Measurements from ENCODE around the gene TXNDC11.

TXNDC11 gene

GRCh38 chr16:11677959-11678881, 64.4 kb downstream of the TXNDC11 start:
- in situ Hi-C loops (cut with HindIII; ENCODE audit: low sequenced_read_pairs) = loop anchor here (25.0 kb wide), 1 partner anchor 266 kb away; no protein-coding TSS in a partner anchor

- in situ Hi-C loops (cut with HindIII; ENCODE audit: low sequenced_read_pairs) = loop anchor here (25.0 kb wide), 1 partner anchor 265 kb away; no protein-coding TSS in a partner anchor
Measured at GRCh38 chr16:11677451-11677951, 65.2 kb downstream of the TXNDC11 start.

DNA sequence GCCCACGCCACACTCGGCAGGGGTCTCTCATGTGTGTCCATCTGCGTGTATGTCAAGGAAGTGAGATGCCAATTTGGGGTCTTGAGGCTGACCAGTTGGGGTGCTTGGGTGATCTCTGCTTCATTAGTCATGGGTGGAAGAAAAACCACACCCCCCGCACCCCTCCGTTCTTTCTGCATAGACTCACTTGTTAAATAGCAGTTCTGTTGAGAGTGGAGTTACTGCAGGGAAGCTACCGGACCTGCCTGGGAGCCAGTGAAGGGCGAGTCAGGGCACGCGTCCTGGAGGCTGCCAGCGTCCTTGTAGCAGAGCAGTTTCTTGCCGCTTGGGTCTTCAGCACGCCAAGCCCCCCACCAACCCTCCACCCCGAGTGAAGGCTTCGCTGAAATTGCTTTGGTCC, 65.9 kb downstream of the TXNDC11 start:
- in situ Hi-C loops (cut with HindIII; ENCODE audit: low sequenced_read_pairs) = loop anchor here (25.0 kb wide), 1 partner anchor 264 kb away; no protein-coding TSS in a partner anchor

DNA sequence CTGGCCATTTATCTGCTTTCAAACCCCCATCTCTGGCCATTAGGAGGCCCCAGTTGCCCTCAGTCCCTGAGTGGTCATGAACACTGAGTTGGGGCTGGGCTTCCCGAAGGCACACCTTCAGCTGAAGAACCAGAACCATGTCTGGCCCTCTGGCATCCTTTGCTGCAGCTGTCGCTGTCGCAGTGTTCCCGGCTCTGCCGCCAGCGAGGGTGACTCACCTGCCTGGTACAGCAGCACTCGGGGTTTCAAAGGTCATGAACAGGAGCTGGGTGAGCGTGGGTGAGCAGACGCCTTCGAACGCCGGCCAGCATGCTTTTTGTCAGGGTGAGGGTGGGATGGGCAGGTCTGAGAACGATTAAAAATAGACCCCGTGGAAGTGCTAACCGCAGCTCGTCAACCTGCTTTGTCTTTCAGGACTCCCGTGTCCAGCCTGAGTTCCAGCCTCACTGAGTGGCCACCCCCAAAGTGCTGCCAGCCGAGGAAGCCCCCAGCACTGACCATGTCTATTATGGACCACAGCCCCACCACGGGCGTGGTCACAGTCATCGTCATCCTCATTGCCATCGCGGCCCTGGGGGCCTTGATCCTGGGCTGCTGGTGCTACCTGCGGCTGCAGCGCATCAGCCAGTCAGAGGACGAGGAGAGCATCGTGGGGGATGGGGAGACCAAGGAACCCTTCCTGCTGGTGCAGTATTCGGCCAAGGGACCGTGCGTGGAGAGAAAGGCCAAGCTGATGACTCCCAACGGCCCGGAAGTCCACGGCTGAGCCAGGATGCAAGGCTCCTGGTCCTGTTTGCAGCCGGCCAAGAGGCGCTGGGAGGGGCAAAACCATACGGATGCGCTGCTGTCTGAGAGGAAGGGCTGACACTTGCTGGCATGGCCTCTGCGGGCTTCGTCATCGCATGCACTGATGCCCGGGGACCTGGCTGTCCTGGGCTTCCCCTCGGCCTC, 66.8 kb downstream of the TXNDC11 start:
- in situ Hi-C loops (cut with HindIII; ENCODE audit: low sequenced_read_pairs) = loop anchor here (25.0 kb wide), 1 partner anchor 264 kb away; no protein-coding TSS in a partner anchor

GRCh38 chr16:11674818-11675560, 67.7 kb downstream of the TXNDC11 start:
- in situ Hi-C loops (cut with HindIII; ENCODE audit: low sequenced_read_pairs) = loop anchor here (5.0 to 25.0 kb wide), 2 partner anchors 73 to 263 kb away; no protein-coding TSS in a partner anchor

DNA sequence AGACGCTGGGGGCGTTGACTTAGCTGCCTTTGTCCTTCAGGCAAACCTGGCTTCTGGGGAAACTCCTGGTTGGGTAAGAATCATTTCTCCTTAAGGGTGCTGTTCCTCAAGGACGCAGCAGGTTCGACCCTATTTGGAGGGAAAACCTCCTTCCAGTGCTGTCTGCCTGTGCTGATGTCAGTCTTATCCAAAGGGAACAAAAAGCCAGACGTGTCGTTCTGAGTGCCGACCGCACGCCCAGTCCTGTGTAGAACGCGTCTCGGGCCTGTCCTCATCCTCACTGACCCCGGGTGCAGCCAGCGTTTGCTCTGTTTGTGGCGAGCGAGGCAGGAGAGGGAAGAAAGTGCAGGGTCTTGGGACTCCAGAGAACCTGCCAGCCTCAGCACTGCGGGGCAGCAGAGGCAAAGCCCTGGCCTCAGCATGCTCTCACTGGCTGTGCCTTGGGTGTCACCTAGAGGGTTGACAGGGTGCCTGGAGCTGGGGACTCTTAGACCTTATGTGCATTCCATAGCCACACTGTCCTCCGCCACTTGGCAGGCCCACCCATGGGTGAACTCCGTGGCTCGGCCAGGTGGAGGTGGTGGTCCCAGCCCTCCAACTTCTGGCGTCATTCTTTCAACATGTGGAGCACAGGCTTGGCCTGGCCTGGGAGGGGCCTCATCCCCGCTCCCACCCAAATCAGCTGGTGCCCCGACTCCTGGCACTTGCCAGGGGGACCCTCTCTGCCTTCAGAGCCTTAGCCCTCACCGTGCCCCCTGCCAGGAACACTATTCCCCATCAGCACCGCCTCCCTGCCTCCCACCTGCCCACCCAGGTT, 68.4 kb downstream of the TXNDC11 start:
- in situ Hi-C loops (cut with HindIII; ENCODE audit: low sequenced_read_pairs) = loop anchor here (5.0 kb wide), 1 partner anchor 72 kb away; no protein-coding TSS in a partner anchor

DNA sequence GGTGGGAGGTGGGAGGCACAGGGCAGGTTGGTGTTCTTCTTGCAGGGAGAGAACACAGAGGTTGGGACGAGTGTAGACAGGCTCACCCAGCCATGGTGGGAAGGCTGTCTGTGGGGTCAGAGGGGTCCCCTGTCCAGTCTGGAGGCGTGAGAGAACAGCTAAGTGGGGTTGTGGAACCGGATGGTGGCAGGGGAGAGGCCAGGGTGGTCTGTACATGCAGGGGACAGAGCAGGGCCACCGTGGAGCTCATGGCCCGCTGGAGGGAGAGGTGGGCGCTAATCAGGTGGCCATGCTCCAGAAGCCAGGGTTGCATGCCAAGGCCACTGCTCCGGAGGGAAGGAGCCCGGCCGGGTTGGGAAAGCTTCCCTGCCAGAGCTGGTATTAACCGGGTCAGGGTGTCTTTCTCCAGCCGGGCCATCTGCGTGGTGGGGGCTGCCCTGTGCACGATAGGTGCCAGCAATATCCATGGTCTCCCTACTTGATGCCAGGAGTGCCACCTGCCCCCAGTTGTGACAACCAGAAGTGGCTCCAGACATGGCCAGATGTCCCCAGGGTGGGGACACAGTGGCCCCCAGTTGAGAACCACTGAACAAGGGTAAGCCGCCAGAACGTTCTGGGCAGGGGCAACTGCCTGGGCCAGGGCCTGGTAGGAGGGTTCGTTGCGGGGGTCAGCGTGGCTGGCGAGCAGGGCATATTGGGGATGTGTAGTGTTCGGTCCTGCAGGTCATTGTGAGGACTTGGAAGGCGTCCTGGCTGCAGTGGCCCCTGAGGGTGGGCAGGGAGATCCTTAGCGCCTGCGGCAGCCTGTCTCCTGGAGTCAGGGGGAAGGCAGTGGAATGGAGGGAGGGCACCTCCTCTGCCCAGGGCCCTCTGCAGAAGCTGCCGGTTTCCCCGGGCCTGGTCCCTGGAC, 69.3 kb downstream of the TXNDC11 start:
- in situ Hi-C loops (cut with HindIII; ENCODE audit: low sequenced_read_pairs) = loop anchor here (5.0 kb wide), 1 partner anchor 71 kb away; no protein-coding TSS in a partner anchor

GRCh38 chr16:11672206-11673090, 70.2 kb downstream of the TXNDC11 start:
- in situ Hi-C loops (cut with HindIII; ENCODE audit: low sequenced_read_pairs) = loop anchor here (5.0 kb wide), 1 partner anchor 70 kb away; no protein-coding TSS in a partner anchor

DNA sequence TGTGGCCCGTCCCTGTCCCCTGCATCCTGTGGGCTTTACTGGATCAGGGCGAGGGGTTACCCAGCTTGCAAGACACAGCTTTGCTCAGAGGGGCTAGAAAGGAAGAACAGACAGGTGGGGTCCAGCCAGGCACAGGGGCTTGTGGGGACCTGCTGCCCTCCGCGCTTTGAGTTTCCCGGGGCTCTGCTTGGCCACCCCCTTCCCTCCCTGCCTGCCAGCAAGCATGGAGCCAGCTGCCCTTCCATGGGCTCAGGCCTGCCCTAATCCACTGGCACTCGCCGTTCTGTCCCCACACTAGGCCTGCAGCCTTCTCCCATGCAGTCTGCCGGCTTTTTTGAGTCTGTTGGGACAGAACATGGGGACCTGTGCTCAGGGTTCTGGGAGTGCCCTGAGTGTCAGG, 71.0 kb downstream of the TXNDC11 start:
- in situ Hi-C loops (cut with HindIII; ENCODE audit: low sequenced_read_pairs) = loop anchor here (5.0 kb wide), 1 partner anchor 69 kb away; no protein-coding TSS in a partner anchor

- in situ Hi-C loops (cut with HindIII; ENCODE audit: low sequenced_read_pairs) = loop anchor here (5.0 kb wide), 1 partner anchor 69 kb away; no protein-coding TSS in a partner anchor
Measured at GRCh38 chr16:11671271-11671670, 71.4 kb downstream of the TXNDC11 start.

DNA sequence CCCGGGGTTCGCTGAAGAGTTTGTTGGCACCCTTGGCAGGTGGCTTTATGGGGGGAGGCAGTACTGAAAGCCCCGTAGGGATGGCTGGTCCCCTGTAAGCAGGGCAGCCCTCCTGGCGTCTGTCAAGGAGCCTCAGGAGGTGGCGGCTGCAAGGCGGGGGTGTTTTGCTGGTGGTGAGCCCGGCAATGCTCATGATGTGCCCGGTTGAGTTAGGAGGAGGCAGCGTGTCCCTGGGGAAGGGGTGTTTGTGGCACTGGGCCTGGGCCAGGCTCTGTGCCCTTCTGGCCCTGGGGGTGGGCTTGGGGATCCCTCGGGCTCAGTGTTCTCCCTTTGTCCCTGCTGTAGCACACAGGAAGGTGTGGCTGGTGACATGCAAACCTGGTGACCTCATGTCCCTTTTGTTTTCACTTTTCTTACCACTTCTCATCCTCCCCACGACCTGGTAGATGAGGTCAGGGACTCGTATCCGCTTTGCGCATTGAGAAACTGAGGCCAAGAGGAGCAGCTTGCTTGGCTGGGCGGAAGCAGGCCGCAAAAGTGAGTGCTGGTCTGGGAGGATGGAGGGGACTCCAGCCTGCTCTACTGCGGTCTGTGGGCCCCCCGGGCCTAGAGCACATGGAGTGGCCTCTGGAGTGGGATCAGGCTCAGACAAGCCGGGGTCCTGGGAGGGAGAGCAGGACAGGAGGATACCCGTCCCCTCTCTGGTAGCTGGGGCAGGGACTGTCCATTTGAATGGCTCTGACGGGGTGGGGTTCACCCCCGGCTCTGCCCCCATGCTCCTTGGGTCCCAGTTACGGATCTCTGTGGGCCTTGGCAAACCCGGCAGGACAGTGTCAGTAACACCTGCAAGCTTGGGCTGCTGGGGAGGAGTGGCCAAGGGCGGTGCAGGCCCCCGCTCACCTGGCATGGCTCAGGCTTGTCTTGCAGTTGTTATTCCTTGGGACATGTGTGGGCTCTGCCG, 72.2 kb downstream of the TXNDC11 start:
- in situ Hi-C loops (cut with HindIII; ENCODE audit: low sequenced_read_pairs) = loop anchor here (5.0 kb wide), 1 partner anchor 68 kb away; no protein-coding TSS in a partner anchor

GRCh38 chr16:11669380-11670146, 73.1 kb downstream of the TXNDC11 start:
- in situ Hi-C loops (cut with HindIII; ENCODE audit: low sequenced_read_pairs) = loop anchor here (5.0 kb wide), 1 partner anchor 67 kb away; no protein-coding TSS in a partner anchor

- in situ Hi-C loops (cut with HindIII; ENCODE audit: low sequenced_read_pairs) = no loop called here
Measured at GRCh38 chr16:11668623-11669379, 73.9 kb downstream of the TXNDC11 start.
